Activated naive CD8-positive, alpha-beta T cell (primary cell): ENCODE results near the gene GMIP.

Experiments
- H3K27ac Mint-ChIP-seq: one replicate; pipeline ENCODE4 v1.8.0; 2021; ENCODE audit warnings: mixed read lengths
- H3K27me3 Mint-ChIP-seq: one replicate; pipeline ENCODE4 v1.8.0; 2021; ENCODE audit warnings: mixed read lengths
- H3K36me3 Mint-ChIP-seq: one replicate; pipeline ENCODE4 v1.8.0; 2021; ENCODE audit warnings: mixed read lengths
- H3K4me1 Mint-ChIP-seq: one replicate; pipeline ENCODE4 v1.8.0; 2021; ENCODE audit warnings: low read depth, mixed read lengths
- H3K4me3 Mint-ChIP-seq: one replicate; pipeline ENCODE4 v1.8.0; 2021; ENCODE audit warnings: mild to moderate bottlenecking, mixed read lengths
- H3K9me3 Mint-ChIP-seq: one replicate; pipeline ENCODE4 v1.8.0; 2021; ENCODE audit warnings: low read depth, mixed read lengths

The GMIP gene

DNA sequence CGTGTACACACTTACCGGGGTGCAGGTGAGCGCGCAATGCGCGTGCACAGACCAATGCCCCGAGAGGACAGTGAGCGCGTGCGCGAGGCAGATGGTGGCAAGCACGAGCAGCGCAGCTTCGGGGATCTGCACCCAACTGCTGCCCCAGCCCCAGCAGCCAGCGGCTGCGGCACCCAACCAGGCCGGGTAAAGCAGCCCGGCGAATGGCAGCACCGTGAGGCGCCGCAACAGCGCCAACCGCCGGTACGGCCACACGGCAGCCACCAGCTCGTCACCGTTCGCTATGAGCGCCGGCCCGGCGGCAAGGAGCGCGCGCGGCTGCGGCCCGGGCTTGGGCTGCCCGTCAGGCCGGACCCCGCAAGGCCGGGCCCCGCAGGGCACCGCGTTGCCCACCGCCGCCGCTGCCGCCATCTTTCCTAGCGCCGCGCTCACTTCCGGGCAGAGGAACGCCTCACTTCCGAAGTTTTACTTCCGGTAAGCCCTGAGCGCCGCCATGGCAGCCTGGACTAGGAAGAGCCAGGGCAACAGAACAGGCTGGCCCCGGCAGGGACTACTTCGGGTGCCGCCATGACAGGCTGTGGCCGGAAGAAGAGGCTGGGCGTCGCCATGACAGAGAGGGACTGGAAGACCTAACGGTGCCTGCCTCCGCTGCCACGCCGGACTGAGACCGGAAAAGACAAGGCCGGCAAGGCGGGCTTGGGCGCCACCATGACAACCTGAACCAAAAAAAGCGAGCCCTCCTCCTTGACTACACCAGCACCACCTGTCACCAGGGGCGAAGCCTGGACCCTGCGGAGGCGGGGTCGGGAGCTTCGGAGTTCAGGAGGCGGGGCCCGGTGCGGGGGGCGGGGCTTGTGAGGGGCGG, 20.0 kb upstream of the GMIP start, which contains the start of gene ATP13A1:
ATP13A1 (minus strand) TSS at position 421 of the 865 bp plus-strand sequence; CDS start at position 411, 10 bp downstream.
- peaks cover 38% of the 10 kb centered on the region for H3K4me1 Mint-ChIP-seq
- no peaks in the 10 kb centered on the region for H3K27me3 Mint-ChIP-seq
- H3K9me3 Mint-ChIP-seq = no peaks in the 10 kb centered on the region
- H3K36me3 Mint-ChIP-seq = peaks cover 4% of the 10 kb centered on the region
- peak within 1 kb of the TSS; percentile 93 for H3K4me3 Mint-ChIP-seq
- H3K27ac Mint-ChIP-seq = peak within 1 kb of the TSS; percentile 97

DNA sequence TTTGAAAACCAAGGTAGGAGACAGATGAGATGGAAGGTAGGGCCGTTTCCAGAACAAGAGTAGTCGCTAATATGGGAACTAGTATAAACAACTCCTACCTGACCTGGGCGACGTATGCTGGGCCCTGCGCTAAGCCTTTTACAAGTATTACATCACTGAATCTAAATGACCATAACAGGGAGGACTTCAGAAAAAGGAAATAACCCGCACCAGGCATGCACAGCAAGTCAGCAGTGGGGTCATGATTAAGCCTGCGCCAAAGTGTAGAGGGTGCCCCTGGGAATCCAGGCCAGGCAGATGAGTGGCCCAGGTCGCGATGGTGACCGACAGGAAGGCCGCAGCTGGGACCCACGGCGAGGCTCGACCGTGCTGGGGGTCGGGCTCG, 19.4 kb upstream of the GMIP start:
- Mint-ChIP-seq H3K27ac (peak overlapping the region; percentile 97), H3K9me3 (no peaks in the 10 kb centered on the region), H3K27me3 (no peaks in the 10 kb centered on the region), H3K4me3 (peak overlapping the region; percentile 93), H3K36me3 (peaks cover 9% of the 10 kb centered on the region), H3K4me1 (peaks cover 32% of the 10 kb centered on the region)

DNA sequence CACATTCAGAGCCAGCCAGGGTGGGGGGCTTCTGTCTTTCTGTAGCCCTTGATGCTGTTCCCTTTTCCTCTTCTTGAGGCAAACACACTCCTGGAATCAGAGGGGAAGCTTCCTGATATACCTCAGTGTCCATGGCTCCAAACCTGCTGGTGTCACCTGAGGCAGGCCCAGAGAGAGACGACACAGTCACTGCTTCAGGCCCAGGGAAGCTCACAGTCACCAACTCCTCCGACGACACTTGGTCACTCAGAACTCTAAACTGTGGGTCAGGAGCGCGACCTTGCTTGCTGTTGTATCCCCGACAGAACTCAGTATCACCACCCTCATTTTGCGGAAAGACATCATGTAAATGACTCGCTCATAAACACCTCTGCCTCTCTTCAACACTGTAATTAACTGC, 18.9 kb upstream of the GMIP start:
- Mint-ChIP-seq H3K27ac (peak overlapping the region; percentile 97), H3K4me1 (peaks cover 28% of the 10 kb centered on the region), H3K27me3 (no peaks in the 10 kb centered on the region), H3K4me3 (peak overlapping the region; percentile 93), H3K36me3 (peaks cover 9% of the 10 kb centered on the region), H3K9me3 (no peaks in the 10 kb centered on the region)

DNA sequence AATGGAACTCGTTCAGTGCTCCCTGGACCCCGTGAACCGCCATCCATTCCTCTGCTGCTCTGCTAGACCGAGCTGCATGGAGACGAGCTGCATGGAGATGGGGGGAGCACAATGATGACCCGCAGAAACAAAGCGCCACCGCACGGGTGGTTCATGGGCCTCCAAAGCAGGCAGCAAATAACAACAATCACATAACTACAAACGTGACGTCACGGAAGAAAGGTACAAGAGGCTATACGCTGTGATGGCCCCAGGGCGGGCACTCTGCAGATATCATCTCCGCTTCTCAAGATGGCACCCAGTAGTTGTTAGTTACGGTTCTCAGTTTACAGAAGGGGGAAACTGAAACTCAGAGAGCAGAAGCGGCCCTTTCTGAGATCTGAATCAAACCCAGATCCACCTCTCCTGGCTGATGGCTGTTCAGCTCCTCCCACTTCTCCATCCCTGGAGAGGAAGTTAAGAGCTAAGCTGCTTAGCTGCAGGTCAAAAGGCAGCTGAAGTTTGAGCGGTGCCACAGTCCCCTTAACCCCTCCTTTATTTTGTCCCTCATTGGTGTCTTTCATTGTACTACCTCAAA, 18.3 kb upstream of the GMIP start:
- no peaks in the 10 kb centered on the region for H3K9me3 Mint-ChIP-seq
- peaks cover 26% of the 10 kb centered on the region for H3K4me1 Mint-ChIP-seq
- peak overlapping the region; percentile 93 for H3K4me3 Mint-ChIP-seq
- H3K27ac Mint-ChIP-seq = peak overlapping the region; percentile 97
- peaks cover 9% of the 10 kb centered on the region for H3K36me3 Mint-ChIP-seq
- H3K27me3 Mint-ChIP-seq = no peaks in the 10 kb centered on the region

DNA sequence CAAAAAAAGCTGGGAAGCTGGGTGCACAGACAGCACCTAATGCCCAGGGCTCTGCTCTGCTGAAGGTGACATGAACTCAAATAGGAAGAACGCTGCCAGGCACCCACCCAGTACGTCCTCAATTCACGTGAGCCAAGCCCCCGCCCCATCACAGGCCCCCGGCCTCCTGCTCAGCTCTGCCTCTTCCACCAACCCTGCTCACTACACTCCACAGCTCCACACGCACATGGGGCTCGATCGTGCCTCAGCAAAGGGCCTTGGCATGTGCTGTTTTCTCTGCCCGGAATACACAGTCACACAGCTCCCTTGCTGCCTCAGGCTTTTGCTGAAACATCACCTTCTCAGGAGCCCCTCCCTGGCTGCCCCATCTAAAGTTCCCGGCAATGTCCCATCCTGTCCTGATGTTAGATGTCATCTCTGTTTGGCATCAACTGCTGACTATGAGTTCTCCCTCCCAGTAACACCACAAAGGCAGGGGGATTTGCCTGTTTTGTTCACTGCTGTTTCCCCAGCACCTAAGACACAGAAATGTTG, 17.8 kb upstream of the GMIP start:
- no peaks in the 10 kb centered on the region for H3K27me3 Mint-ChIP-seq
- H3K9me3 Mint-ChIP-seq = no peaks in the 10 kb centered on the region
- peaks cover 24% of the 10 kb centered on the region for H3K4me1 Mint-ChIP-seq
- H3K27ac Mint-ChIP-seq = peak overlapping the region; percentile 97
- H3K4me3 Mint-ChIP-seq = peak overlapping the region; percentile 93
- peaks cover 9% of the 10 kb centered on the region for H3K36me3 Mint-ChIP-seq

DNA sequence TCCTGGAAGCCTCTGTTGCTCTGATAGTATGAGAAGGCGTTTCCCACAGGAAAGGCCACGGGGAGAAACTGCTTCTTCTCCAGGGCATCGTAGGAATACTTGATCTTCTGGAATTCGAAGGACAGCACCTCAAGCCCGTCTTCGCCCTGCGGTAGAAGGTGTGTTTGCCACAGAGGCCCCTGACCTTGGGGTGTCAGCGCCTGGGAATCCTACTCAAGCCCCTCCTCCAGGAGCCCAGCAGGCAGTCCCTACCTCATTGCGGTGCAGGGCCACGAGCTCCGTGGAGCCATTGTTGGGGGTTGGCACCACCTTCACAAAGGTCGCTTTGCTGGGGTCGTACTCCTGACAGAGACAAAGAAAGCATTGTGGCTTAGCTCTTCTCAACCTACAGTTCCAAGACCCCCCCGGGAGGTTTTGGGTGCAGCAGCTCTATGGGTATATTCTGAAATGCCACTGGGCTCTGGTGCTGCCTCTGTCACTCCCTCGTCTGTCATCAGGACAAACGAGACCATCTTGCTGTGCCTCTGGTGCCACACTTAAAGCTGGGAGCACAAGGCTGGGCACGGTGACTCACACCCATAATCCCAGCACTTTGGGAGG, 16.3 kb upstream of the GMIP start:
- peaks cover 24% of the 10 kb centered on the region for H3K4me1 Mint-ChIP-seq
- H3K4me3 Mint-ChIP-seq = no peak overlapping the region
- H3K27ac Mint-ChIP-seq = no peak overlapping the region
- no peaks in the 10 kb centered on the region for H3K9me3 Mint-ChIP-seq
- peaks cover 9% of the 10 kb centered on the region for H3K36me3 Mint-ChIP-seq
- no peaks in the 10 kb centered on the region for H3K27me3 Mint-ChIP-seq

DNA sequence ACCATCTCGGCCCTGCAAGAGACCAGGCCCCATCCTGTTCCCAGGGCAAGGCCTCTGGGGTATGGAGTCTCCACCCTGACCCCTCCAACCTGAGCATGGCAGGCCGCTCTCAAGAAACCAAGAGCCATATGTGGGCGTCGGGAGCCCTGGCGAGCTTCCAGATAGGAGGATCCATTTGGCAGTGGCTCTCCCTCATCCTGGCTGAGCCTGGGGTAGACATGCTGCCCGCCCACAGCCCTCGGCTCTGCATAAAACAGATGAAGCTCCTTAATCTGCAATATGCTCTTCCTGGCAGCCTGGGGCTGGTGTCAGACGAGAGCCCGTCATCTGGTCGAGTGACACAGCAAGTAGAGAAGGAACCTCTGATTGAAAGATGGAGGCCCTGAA, 13.9 kb upstream of the GMIP start:
- no peak overlapping the region for H3K4me3 Mint-ChIP-seq
- peaks cover 18% of the 10 kb centered on the region for H3K4me1 Mint-ChIP-seq
- H3K27ac Mint-ChIP-seq = no peak overlapping the region
- H3K36me3 Mint-ChIP-seq = peaks cover 6% of the 10 kb centered on the region
- H3K9me3 Mint-ChIP-seq = no peaks in the 10 kb centered on the region
- H3K27me3 Mint-ChIP-seq = no peaks in the 10 kb centered on the region

DNA sequence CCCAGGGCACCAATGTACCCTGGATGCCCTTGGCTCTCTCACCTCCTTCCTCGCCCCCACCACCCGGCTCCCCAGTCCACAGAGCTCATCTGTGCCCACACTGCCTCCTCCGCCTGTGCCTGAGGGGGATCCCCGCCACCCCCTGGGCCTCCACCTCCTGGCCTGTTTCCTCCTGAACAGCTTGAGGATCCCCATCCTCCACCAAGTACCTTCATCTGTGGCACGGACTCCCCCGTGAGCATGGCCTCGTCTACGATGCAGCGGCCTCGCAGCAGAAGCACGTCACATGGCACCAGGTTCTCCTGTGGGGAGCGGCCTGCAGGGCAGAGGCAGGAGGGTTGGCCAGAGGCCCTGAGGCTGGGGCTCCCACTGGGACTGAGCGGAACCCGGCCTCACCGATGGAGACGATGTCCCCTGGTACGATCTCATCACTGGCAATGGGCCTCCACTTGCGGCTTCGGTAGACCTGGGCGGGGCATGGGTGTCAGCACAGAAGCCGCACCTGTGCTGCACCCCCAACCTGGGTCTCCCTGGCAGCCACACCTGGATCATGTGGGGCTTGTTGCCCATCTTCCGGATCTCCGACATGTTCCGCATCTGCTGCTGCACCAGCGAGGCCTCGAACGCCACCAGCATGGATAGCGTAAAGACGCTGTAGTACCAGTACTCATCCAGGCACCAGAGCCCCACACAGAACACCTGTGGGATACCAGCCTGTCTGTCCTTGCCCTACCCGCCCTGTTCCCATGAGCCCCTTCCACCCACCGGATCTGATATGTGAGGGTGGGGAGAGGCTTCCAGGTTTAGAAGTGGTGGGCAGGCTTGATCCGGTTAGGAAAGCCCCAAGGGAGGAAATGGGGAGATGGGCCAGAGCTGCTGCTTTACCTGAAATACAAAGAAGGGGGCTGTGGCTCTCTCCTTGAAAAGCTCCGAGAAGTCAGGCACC, 13.3 kb upstream of the GMIP start:
- Mint-ChIP-seq H3K27me3 (no peaks in the 10 kb centered on the region), H3K9me3 (no peaks in the 10 kb centered on the region), H3K4me3 (no peak overlapping the region), H3K27ac (no peak overlapping the region), H3K4me1 (peaks cover 11% of the 10 kb centered on the region), H3K36me3 (peaks cover 5% of the 10 kb centered on the region)

DNA sequence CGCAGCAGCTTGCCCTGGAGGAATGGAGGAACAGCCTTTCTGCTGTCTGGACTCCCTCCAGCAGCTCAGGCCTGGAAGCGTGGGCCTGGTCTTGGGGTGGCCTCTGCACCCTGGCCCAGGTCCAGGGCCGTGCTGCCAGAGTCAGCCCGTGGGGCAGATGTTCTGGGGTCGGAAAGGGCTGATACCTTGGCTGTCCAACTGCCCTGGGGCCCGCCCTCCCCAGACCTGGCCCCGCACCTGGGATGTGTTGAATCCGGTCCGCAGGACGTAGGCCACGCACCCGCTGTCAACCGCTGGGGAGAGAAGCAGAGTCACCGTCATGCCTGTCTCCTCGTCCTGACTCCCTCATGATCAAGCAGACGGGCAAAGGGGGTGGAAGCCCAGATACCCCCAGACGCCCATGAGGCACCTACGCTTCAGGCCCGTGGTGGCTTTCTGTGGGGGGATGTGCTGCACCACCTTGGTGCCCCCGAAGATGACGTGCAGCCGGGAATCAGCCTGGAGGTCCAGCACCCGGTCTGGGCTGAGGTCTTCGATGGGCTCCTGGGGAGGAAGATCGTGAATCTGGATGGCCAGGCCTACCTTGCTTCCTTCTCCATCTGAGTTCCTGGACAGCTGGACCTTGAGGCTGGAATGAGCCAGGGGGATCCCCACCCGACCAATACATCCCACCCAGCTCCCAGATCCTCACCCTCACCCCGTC, 12.3 kb upstream of the GMIP start:
- peaks cover 3% of the 10 kb centered on the region for H3K4me1 Mint-ChIP-seq
- no peaks in the 10 kb centered on the region for H3K9me3 Mint-ChIP-seq
- H3K36me3 Mint-ChIP-seq = peaks cover 5% of the 10 kb centered on the region
- H3K27ac Mint-ChIP-seq = no peak overlapping the region
- H3K4me3 Mint-ChIP-seq = no peak overlapping the region
- no peaks in the 10 kb centered on the region for H3K27me3 Mint-ChIP-seq

DNA sequence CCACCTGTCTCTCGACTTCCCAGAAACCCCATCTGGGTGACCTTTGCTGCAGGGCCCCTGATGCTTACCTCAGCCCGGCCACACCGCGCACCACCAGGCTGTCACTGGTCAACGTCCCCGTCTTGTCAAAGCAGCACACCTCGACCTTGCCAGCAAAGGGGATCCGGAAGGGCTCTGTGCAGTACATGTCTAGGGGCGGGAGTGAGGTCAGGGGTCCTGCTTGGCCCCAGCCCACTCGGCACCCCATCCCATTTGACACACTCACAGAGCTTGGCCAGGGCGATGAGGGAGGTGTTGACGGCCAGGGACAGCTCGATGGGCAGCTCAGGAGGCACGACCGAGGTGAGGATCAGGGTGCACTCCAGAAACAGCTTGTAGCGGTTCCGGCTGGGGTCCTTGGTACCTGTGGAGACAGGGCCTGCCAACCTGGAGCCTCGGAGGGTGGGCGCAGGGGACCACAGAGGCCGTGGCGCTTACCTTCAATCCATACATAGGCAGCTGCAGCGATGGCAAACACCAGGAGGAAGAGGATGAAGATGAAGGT, 11.7 kb upstream of the GMIP start:
- Mint-ChIP-seq H3K9me3 (no peaks in the 10 kb centered on the region), H3K36me3 (peaks cover 5% of the 10 kb centered on the region), H3K4me3 (no peak overlapping the region), H3K27ac (no peak overlapping the region), H3K27me3 (no peaks in the 10 kb centered on the region), H3K4me1 (peaks cover 2% of the 10 kb centered on the region)

DNA sequence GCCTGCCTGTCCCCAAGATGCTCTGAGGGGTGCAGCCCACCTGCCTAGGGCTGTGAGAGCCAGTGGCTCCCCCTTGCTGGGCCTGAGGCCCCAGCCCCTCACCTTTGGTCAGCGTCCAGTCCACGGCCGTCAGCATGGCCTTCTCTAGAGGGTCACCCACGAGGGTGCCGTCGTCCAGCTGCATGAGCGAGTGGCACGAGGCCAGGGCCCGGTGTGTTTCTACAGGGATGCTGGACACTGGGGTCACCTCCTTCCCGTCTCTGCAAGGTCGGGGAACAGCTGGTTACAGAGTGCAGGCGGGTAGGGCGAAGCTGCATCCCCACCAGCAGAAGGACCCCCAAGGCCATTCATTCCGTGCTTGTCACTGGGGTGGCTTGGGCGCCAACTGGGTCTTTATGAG, 11.0 kb upstream of the GMIP start:
- H3K27me3 Mint-ChIP-seq = no peaks in the 10 kb centered on the region
- H3K27ac Mint-ChIP-seq = no peak overlapping the region
- no peaks in the 10 kb centered on the region for H3K9me3 Mint-ChIP-seq
- no peak overlapping the region for H3K4me3 Mint-ChIP-seq
- no peaks in the 10 kb centered on the region for H3K4me1 Mint-ChIP-seq
- peaks cover 6% of the 10 kb centered on the region for H3K36me3 Mint-ChIP-seq

DNA sequence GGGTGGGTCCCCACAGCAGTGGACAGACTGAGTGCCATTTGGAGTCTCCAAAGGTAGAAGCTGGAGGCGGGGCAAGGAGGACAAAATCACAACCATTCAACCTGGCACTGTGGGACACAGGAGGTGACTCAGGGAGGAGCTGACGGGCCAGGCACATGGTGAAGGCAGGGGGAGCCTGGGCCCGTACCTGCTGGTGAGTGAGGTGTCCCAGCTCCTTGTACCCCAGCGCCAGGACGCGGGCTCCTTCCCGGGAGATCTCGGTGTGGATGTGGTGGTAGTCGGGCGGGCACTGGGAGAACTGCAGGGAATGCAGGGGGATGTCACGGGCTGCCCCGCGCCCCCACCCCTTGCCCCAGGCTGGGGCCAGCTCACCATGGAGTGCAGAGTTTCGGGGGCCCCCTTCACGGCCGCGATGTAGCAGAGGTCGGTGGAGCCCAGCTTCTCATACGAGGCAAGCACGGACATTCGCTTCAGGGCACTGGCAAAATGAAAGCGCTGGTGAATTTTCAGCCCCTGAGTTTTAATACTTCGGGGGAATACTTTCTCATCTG, 10.2 kb upstream of the GMIP start:
- H3K27ac Mint-ChIP-seq = no peak overlapping the region
- H3K36me3 Mint-ChIP-seq = peaks cover 8% of the 10 kb centered on the region
- no peaks in the 10 kb centered on the region for H3K27me3 Mint-ChIP-seq
- H3K9me3 Mint-ChIP-seq = no peaks in the 10 kb centered on the region
- H3K4me1 Mint-ChIP-seq = no peaks in the 10 kb centered on the region
- no peak overlapping the region for H3K4me3 Mint-ChIP-seq

DNA sequence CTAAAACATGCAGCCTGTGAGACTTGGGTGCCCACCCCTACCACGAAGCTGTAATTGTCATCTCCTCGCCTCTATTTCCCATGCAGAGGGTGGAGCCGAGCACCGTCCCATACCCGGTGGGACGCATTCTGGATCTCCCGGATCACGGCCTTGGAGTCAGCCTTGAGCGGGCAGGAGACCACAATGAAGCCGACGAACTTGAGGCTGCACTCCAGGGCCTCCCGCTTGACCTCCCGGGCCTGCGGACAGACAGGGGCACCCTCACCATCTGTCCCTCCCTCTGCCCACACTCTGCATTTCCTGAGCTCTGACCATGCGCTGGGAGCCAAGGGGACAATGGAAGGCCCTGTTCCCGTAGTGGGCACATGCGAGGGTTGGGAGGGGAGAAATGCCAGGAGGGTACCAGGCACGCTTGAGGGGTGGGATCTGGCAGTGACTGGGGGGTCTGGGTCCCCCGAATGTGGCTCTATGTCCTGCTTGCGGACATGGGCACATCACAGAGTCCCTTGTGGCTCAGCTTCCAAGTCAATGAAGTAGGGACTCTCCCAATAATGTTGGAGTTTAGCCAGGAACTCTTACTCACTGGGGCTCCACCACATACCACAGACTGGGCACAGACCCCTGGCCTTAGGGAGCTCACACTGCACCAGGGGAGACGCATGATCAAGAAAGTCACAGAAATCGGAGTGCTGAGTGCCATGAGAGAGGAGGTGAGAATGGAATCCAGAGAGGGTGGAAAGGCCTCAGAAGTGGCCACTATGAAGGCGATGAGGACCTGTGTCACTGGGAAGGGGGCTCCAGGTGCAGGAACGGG, 9.2 kb upstream of the GMIP start:
- H3K4me3 Mint-ChIP-seq = no peak overlapping the region
- H3K27ac Mint-ChIP-seq = peak overlapping the region; percentile 34
- no peaks in the 10 kb centered on the region for H3K27me3 Mint-ChIP-seq
- H3K4me1 Mint-ChIP-seq = no peaks in the 10 kb centered on the region
- H3K9me3 Mint-ChIP-seq = no peaks in the 10 kb centered on the region
- H3K36me3 Mint-ChIP-seq = peaks cover 2% of the 10 kb centered on the region
